Hematopoietic multipotent progenitor cell treated with erythropoietin and hydrocortisone succinate and interleukin-3 and kit ligand, for 17 days (in vitro differentiated cells): Measurements from ENCODE around the gene PCNX1.
"Not testable (repeated sequence)": the region's sequence is repeated elsewhere in the genome, so short reads cannot be mapped to it uniquely, and the experiment has no call there.

ENCODE experiments used
- DNase-seq: peaks from one replicate; pipeline ENCODE4 v3.0.0-alpha.2; 2015; ENCODE audit warnings: low spot score

PCNX1 gene

GRCh38 chr14:71019917-71020316 is 112.7 kb downstream of the PCNX1 start:
- DNase-seq, result not testable (repeated sequence)

GRCh38 chr14:71021347-71022011 is 114.2 kb downstream of the PCNX1 start:
- no peak for DNase-seq

GRCh38 chr14:71022012-71022869 is 115.0 kb downstream of the PCNX1 start:
- DNase-seq, result no peak

GRCh38 chr14:71022939-71023338 is 115.7 kb downstream of the PCNX1 start:
- no peak for DNase-seq

- DNase-seq, result no peak
Measured at GRCh38 chr14:71029236-71029781, 122.0 kb downstream of the PCNX1 start.

GRCh38 chr14:71031000-71031399 is 123.7 kb downstream of the PCNX1 start:
- DNase-seq, result no peak

GRCh38 chr14:71036433-71036832 is 129.2 kb downstream of the PCNX1 start:
- DNase-seq, result no peak

- DNase-seq, result no peak
Measured at GRCh38 chr14:71048393-71048792, 141.1 kb downstream of the PCNX1 start.

- no peak for DNase-seq
Measured at GRCh38 chr14:71049435-71050133, 142.3 kb downstream of the PCNX1 start.

GRCh38 chr14:71050227-71050823 is 143.1 kb downstream of the PCNX1 start:
- DNase-seq, result no peak

- DNase-seq, result no peak
Measured at GRCh38 chr14:71054706-71055105, 147.4 kb downstream of the PCNX1 start.

- DNase-seq, result no peak
Measured at GRCh38 chr14:71056168-71056567, 148.9 kb downstream of the PCNX1 start.

GRCh38 chr14:71060274-71060673 is 153.0 kb downstream of the PCNX1 start:
- DNase-seq, result no peak

- no peak for DNase-seq
Measured at GRCh38 chr14:71060825-71061455, 153.7 kb downstream of the PCNX1 start.

GRCh38 chr14:71061458-71061857 is 154.2 kb downstream of the PCNX1 start:
- DNase-seq, result no peak

GRCh38 chr14:71062581-71063303 is 155.5 kb downstream of the PCNX1 start:
- no peak for DNase-seq

- no peak for DNase-seq
Measured at GRCh38 chr14:71063351-71063750, 156.1 kb downstream of the PCNX1 start.

- DNase-seq, result not testable (repeated sequence)
Measured at GRCh38 chr14:71064747-71065146, 157.5 kb downstream of the PCNX1 start.

GRCh38 chr14:71070169-71070568 is 162.9 kb downstream of the PCNX1 start:
- DNase-seq, result no peak

GRCh38 chr14:71071042-71071441 is 163.8 kb downstream of the PCNX1 start:
- DNase-seq, result no peak
